GM18499 (cell line): ENCODE data around the gene DOCK10.
A peak's percentile ranks its signal among the peaks of the same experiment; 100 is the strongest.

Experiments
- ATAC-seq: cut with Tn5 transposase; IDR thresholded peaks from one replicate; pipeline ENCODE4 v1.9.1; 2021; ENCODE audit warnings: moderate number of reproducible peaks; ENCODE audit not compliant: insufficient read depth, unreplicated experiment

Gene DOCK10

GRCh38 chr2:224802407-224802806, 239.9 kb downstream of the DOCK10 start:
- ATAC-seq, result no peak

DNA sequence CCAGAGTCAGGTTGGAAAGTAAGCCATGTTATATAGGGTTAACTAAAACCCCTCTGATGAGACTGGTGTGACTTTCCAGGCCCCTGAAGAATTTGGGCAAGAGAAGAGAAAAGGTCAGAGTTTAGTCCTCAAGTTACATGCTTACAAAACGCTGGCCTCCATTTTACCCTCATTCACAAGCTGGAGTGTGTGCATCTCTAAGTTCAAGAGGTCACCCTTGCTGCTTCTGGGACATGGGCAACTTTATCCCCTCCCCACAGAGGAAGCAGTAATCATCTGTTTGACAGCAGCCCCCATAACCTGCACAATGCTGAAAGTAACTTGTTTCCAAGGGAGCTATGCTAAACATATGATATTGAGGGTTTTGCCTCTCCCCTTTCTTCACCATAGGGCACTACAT, 240.9 kb downstream of the DOCK10 start:
- ATAC-seq, result no peak

- ATAC-seq, result no peak
Measured at GRCh38 chr2:224799691-224800090, 242.6 kb downstream of the DOCK10 start.

DNA sequence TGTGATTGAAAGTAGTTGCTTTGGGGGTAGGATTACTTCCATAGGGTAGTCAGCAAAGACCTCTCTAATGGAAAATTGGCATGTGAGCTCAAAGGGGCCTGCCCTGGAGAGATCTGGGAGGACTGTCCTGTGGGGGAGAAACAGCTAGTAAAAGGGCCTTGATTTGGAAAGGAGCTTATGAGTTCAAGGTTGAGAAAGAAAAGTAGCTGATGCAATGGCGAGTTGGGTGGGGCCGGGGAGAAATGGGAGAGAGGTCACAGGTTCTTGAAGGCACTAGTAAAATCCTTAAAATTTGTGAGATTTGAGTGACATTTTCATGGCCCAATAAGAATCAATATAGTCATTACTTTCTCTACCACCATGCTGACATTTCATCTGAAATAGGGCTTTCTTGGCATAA, 244.1 kb downstream of the DOCK10 start:
- no peak for ATAC-seq

DNA sequence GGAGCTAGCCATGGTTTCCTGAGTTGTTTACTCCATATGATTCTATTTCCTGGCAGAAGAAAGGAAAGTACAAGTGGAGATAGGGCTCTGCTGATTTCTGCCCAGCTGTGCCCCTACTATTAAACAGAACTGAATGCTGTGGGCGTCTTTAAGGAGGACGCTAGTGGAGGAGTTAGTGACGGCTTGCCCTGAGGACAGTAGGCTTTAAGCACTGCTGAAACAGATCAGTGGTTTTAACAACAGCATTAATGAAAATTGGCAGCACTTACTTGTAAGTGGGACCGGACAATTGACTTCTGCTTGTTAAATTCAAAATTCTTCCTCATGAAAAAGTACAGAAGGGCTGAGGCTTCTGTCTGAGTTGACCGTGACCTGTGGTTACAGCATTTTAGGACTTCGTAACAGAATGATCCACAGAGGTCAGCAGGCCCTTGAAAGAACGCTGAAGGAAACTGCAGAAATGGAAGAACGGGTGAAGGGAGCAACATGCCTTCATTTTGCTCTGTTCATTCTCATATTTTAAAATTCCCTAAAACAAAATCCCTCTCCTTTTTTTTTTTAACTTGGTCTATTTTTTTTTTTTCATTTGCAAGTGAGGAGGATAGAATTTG, 245.5 kb downstream of the DOCK10 start:
- no peak for ATAC-seq

- no peak for ATAC-seq
Measured at GRCh38 chr2:224793946-224794345, 248.3 kb downstream of the DOCK10 start.

- no peak for ATAC-seq
Measured at GRCh38 chr2:224786848-224787247, 255.4 kb downstream of the DOCK10 start.

DNA sequence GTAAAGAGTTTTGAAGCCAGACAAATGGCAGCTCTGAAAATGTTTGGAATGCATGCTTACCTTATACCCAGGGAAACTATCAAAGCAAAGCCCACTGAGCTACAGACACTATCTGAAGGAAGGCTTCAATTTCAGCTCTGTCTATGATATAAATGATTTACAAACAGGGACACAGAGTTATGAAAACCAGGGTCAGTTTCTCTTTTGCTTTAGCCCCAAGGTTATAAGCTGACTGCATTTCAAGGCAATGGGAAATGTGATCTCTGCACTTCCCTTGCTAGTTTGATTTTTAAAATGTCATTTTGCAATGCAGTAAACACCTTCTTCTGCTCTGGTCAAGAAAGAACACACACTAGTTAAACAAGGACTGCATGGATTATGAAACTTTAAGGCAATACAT, 260.9 kb downstream of the DOCK10 start:
- no peak for ATAC-seq

DNA sequence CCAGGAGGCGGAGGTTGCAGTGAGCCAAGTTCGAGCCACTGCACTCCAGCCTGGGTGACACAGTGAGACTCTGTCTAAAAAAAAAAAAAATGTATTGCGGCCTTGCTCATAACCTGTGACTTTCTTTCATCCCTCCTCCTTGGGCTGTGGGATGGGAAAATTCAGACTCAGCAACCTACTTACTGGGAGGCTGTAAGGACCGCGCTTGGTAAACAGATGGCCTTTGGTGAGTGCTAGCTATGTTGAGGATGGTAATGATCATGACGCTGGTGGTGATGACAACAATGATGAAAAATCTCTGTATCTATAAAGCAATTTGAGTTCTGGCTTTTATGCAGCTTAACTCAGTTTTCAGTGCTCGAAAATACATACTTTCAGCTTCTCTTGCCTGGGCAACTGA, 261.4 kb downstream of the DOCK10 start:
- ATAC-seq, result no peak

GRCh38 chr2:224780106-224780505, 262.2 kb downstream of the DOCK10 start:
- ATAC-seq, result no peak

- no peak for ATAC-seq
Measured at GRCh38 chr2:224778474-224778877, 263.8 kb downstream of the DOCK10 start.

DNA sequence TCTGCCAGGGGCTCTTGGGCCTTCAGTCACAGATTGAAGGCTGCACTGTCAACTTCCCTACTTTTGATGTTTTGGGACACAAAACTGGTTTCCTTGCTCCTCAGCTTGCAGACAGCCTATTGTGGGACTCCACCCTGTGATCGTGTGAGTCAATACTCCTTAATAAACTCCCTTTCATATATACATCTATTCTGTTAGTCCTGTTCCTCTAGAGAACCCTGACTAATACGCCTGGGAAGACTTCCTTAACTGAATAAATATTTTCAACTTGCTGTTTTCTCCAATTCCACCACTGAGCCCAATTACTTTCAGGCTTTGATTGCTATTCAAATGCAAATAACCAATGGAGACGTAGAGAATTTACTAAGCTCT, 264.7 kb downstream of the DOCK10 start:
- no peak for ATAC-seq

DNA sequence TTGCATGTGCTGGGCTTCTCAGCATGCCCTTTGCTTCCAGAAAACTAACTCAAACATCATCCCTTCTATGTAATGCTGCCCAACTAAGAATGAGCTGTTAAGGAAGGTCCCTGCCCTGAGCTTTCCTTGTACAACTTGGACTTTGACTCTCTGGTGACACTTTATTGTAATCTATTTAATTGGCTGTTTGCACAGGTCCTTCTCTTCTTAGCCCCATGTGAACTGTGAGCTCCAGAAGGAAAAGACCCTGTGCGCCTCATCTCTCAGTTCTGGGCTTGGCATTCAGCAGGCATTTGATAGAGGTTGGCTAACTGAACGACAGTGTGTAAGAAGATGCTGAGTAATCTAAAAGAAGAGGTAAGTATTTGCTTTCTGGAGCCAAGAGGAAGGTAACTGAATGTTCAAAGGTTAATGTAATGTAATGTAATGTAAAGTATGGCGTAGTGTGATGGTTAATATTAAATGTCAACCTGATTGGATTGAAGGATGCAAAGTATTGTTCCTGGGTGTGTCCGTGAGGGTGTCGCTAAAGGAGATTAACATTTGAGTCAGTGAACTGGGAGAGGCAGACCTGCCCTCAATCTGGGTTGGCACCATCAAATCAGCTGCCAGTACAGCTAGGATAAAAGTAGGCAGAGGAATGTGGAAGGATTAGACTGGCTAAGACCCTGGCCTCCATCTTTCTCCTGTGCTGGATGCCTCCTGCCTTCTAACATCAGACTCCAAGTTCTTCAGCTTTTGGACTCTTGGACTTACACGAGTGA, 265.3 kb downstream of the DOCK10 start:
- ATAC-seq, result no peak

DNA sequence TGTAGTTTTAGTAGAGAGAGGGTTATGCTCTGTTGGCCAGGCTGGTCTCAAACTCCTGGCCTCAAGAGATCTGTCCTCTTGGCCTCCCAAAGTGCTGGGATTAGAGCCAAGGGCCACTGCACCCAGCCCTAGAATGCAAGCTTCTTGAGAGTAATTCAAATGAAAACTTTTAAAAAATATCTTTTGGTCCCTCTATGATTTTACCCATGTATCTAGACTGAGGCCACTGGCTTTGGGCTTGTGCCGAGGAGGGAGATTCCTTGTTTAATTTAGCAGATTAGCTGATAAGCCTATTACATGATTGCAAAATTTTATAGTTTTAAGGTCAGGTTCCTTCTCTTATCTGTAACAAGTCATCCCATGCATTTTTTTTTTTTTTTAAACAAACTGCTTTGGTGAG, 266.6 kb downstream of the DOCK10 start:
- ATAC-seq, result no peak

DNA sequence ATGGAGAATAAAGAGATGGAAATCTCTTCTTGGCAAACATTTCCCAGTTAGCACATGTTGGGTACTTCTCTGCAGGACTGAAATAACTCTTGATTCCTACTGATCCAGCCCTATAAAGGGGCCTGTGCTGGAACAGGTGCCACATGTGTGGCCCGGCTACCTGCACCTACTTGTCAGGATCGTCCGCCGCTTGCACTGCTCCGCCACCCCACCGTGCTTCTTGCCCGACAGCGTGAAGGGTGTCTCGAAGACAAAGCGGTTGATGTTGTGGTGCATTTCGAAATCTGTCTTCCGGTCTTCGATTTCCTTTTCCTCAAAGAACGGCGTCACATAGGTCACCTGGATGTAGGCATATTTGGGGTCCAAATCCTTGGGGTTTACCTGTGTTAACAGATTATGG, 267.5 kb downstream of the DOCK10 start:
- ATAC-seq, result no peak

DNA sequence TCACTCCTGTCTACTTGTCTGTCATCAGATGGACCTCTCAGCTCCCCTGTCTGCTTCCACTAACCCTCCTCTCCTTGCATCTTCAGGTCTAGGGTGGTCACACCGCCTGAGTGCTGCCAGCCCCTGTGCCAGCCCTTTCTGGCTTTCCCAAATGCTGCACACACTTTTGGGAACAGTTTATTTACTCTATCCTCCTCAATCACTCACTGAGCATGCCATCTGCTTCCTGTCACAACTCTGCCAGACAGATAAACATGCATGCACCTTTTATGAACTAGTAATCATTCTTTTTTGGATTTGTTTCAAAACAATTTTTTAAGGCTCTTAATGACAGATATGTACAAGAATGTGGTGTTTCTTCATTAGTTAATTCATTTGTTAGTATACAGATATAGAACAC, 269.8 kb downstream of the DOCK10 start:
- no peak for ATAC-seq

DNA sequence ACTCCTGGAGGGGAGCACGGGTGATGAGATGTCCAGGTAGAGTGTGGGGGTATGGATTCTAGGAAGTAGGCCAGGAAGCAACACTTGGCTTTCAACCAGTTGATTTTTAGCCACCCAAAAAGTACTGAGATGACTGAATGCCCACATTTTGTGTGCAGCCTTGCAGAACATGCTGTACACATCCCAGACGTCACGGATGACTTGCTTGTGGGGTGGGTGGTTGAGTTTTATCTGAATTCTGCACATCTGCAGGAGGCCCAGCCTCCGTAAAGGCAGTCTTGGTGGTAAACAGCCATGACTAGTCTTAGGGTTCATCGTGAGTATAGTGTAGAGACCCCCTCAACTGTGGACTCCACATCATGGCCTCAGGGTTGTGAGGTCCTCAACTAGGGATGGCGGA, 272.8 kb downstream of the DOCK10 start:
- ATAC-seq, result no peak

- peak; percentile 69 for ATAC-seq
Measured at GRCh38 chr2:224764565-224765236, 277.6 kb downstream of the DOCK10 start.

DNA sequence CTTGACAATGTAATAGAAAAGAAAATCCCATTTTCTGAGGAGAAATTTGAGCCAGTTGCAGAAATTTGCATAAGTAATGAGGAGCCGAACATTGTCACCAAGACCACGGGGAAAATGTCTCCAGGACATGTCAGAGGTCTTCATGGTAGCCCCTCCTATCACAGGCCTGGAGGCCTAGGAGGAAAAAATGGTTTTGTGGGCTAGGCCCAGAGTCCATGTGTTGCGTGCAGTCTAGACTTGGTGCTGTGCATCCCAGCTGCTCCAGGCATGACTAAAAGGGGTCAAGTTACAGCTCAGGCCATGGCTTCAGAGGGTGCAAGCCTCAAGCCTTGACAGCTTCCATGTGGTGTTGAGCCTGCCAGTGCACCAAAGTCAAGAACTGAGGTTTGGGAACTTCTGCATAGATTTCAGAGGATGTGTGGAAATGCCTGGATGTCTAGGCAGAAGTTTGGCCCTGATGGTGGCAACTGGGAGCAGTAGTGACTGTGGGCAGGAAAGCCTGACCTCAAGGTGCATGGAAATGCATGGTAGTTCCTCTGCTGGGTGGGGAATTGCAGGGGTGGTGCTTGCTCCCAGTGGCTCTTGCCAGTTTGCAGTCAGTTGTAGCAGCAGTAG, 284.2 kb downstream of the DOCK10 start:
- no peak for ATAC-seq

DNA sequence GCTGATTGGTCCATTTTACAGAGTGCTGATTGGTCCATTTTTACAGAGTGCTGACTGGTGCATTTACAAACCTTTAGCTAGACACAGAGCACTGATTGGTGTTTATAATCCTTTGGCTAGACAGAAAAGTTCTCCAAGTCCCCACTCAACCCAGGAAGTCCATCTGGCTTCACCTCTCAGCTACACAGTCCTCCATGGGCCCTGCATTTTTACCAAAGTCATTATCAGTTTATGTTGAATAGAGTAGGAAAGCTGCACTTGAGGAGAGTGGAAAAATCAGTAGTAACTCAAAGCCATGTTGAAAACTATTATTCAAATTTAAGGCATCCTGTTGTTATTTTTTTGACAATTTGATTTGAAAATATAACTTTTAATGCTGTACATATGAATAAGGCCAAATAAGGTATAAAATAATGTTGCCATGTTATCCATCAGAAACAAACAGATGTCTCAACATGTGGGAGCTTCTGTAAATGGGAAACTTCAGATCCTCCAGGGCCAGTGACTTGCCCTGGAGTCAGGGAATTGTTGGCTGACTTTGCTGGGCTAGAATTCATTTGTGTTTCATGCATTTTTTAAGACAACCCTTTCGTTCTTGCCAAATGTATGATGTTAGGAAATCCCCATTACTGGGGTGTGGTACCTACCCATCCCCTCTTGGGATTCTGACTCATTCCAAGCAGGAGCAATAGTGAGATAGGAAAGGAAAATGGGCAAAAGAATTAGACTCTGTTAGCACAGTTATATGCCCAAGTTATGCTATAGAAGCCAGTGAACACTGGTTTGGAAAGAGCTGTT, 288.3 kb downstream of the DOCK10 start:
- no peak for ATAC-seq
